Prostate gland (tissue), 2 donors: ENCODE results near the gene GATA5. TPM values are rescaled to one million over a fixed set of nuclear protein-coding genes. Genes with fewer than 3 reads are reported as not detected.
A peak's percentile ranks its signal among the peaks of the same experiment; 100 is the strongest.

Experiments used
- DNase-seq: peaks from one replicate; pipeline ENCODE4 v3.0.0-alpha.2; 2019; ENCODE audit warnings: low spot score
- H3K27ac ChIP-seq, 2 donors: fragments of 200-600 bp; sonication (generic); 2 replicates each; pipeline ENCODE4 v1.5.1; 2017 to 2019
- H3K27me3 ChIP-seq: fragments of 200-600 bp; sonication (generic); replicated peaks from 2 replicates; pipeline ENCODE4 v1.5.1; 2019; ENCODE audit not compliant: insufficient read depth
- H3K36me3 ChIP-seq, 2 donors: fragments of 200-600 bp; sonication (generic); 1 replicate in 1 of 2; 2 replicates in 1 of 2; pipeline versions ENCODE4 v1.5.1 to v1.8.1; 2017 to 2019
- H3K4me1 ChIP-seq: fragments of 200-600 bp; sonication (generic); replicated peaks from 2 replicates; pipeline ENCODE4 v1.5.1; 2019
- H3K4me3 ChIP-seq, 2 donors: fragments of 200-600 bp; sonication (generic); 2 replicates each; pipeline ENCODE4 v1.5.1; 2017 to 2019
- H3K9me3 ChIP-seq: fragments of 200-600 bp; sonication (generic); 2 replicates; pipeline ENCODE4 v1.5.1; 2017
- POLR2A ChIP-seq: fragments of 450-650 bp; IDR thresholded peaks from one replicate; pipeline ENCODE4 v1.6.1; 2016; ENCODE audit warnings: antibody characterized with exemption, mild to moderate bottlenecking
- POLR2AphosphoS5 ChIP-seq: sonication (generic); formaldehyde crosslinking; IDR thresholded peaks from one replicate; pipeline ENCODE4 v1.6.1; 2017; ENCODE audit warnings: antibody characterized with exemption
- WGBS: methylation state at CpG from one replicate; pipeline ENCODE4 v1.1.5; 2018; 5-methylcytosine and 5-hydroxymethylcytosine counted together
- intact Hi-C: fragments of 100-400 bp; cut with DNase I; formaldehyde crosslinking; loops from one replicate; pipeline ENCODE4 v1.14.2; 2022
- total RNA-seq, 2 donors: library from RNA; depleted of rRNA; stranded (reverse); fragments of >200 nt; gene quantifications; one replicate each; pipeline ENCODE4 v1.1.0, GENCODE V29; 2016
- TF ChIP-seq, protein P1 (sequence below), 4 experiments: fragments of 200-600 bp in 2 of 4; fragments of 450-650 bp in 2 of 4; sonication (generic) in 2 of 4; IDR thresholded peaks; 1 replicate in 3 of 4; 2 replicates in 1 of 4; pipeline ENCODE4 v1.5.1; 2016 to 2019; ENCODE audit warnings: antibody characterized with exemption in 4 of 4, mild to moderate bottlenecking in 2 of 4, moderate library complexity in 2 of 4

GATA5 gene
- 10 to 100 TPM in 1 of 2 donors, 1 to 10 TPM in 1; 1.3 to 53.7 TPM for total RNA-seq

DNA sequence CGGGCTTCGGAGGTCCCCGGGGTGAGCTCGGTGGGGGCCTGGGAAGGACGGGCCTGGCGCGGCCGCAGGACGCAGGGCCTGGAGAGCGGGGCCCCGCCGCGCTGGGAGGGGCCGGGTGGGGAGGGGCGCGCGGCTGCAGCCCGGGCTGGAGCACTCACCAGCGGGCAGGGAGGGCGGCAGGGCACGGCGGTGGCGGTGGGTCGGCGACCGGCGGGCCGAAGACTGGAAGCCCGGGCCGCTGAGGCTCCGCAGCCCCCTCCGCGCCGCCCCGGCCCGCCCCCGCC is at the start of gene GATA5:
Gene GATA5, minus strand, starts transcription at position 224 of the 284 bp plus-strand sequence. CDS start 474 bp downstream, outside the sequence.
- H3K27me3 ChIP-seq = peaks cover 27% of the 10 kb centered on the region
- 2% methylated on average over 31 of the region's 37 CpGs for WGBS
- H3K4me3 ChIP-seq = peak within 1 kb of the TSS; percentile 25 to 29
- TF ChIP-seq POLR2A (no peak), POLR2AphosphoS5 (no peak)
- TF ChIP-seq, protein P1, sequence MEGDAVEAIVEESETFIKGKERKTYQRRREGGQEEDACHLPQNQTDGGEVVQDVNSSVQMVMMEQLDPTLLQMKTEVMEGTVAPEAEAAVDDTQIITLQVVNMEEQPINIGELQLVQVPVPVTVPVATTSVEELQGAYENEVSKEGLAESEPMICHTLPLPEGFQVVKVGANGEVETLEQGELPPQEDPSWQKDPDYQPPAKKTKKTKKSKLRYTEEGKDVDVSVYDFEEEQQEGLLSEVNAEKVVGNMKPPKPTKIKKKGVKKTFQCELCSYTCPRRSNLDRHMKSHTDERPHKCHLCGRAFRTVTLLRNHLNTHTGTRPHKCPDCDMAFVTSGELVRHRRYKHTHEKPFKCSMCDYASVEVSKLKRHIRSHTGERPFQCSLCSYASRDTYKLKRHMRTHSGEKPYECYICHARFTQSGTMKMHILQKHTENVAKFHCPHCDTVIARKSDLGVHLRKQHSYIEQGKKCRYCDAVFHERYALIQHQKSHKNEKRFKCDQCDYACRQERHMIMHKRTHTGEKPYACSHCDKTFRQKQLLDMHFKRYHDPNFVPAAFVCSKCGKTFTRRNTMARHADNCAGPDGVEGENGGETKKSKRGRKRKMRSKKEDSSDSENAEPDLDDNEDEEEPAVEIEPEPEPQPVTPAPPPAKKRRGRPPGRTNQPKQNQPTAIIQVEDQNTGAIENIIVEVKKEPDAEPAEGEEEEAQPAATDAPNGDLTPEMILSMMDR (IDR thresholded peaks at IDR 0.05) = no peak
- intact Hi-C loops = no loop called here
- peak within 1 kb of the TSS; percentile 52 to 54 for H3K27ac ChIP-seq
- H3K9me3 ChIP-seq = no peaks in the 10 kb centered on the region
- DNase-seq = no peak
- no peaks in the 10 kb centered on the region for H3K4me1 ChIP-seq
- H3K36me3 ChIP-seq = no peaks in the 10 kb centered on the region

GRCh38 chr20:62525014-62525413 is 49.2 kb upstream of the GATA5 start:
- Histone ChIP-seq H3K4me3 (no peak overlapping the region), H3K9me3 (no peaks in the 10 kb centered on the region), H3K36me3 (no peaks in the 10 kb centered on the region), H3K27me3 (peaks cover 7% of the 10 kb centered on the region), H3K4me1 (no peaks in the 10 kb centered on the region), H3K27ac (no peak overlapping the region)
- intact Hi-C loops = no loop called here
- WGBS = 55% methylated on average over 15 of the region's 15 CpGs
- DNase-seq = no peak
- no peak for TF ChIP-seq POLR2AphosphoS5
- no peak for TF ChIP-seq POLR2A
- TF ChIP-seq, protein P1 (IDR thresholded peaks at IDR 0.05) = no peak

- Histone ChIP-seq H3K27me3 (peaks cover 7% of the 10 kb centered on the region), H3K36me3 (no peaks in the 10 kb centered on the region), H3K4me1 (no peaks in the 10 kb centered on the region), H3K27ac (no peak overlapping the region), H3K9me3 (no peaks in the 10 kb centered on the region), H3K4me3 (no peak overlapping the region)
- WGBS = 11% methylated on average over 10 of the region's 10 CpGs
- intact Hi-C loops = no loop called here
- no peak for DNase-seq
- TF ChIP-seq POLR2A (no peak), POLR2AphosphoS5 (no peak)
- TF ChIP-seq, protein P1 (IDR thresholded peaks at IDR 0.05) = no peak
Observed at GRCh38 chr20:62524505-62524911, 48.7 kb upstream of the GATA5 start.

DNA sequence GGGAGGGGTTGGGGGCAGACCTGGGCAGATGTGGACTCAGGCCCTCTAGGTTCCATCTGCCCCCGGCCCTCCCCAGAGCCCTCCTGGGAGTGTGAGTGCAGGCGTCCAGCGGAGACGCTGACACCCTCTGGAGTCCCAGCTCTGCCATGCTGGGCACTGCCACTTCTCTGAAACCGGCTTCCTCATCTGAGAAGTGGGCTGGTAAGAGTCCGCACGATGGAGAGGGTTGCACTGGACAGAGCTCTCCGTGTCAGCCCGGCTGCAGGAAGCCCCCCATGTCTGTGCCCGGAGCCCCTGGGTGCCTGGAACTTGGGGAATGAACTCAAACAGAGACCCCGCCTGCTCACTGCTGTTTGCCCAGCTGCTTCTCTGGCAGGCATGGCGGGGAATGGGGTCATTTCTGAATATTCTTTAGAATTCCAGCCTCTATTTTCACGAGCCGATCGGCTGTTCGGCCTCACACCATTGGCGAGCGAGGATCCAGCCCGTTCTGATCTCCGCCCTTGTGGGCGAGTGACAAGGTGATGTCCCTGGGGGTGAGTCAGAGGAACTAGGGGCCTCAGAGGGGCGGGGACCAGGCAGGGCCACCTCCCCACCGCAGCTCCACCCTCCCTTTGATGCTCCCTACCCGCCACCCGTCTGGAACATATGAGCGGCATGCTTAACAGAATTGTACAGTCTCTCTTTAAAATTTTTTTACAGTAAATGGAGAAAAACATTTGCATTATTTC is 47.8 kb upstream of the GATA5 start:
- Histone ChIP-seq H3K4me3 (no peak overlapping the region), H3K36me3 (no peaks in the 10 kb centered on the region), H3K27me3 (peaks cover 7% of the 10 kb centered on the region), H3K9me3 (no peaks in the 10 kb centered on the region), H3K27ac (no peak overlapping the region), H3K4me1 (no peaks in the 10 kb centered on the region)
- no peak for TF ChIP-seq POLR2AphosphoS5
- TF ChIP-seq POLR2A = no peak
- TF ChIP-seq, protein P1 (IDR thresholded peaks at IDR 0.05) = no peak
- no peak for DNase-seq
- WGBS = 42% methylated on average over 25 of the region's 26 CpGs
- intact Hi-C loops = no loop called here

DNA sequence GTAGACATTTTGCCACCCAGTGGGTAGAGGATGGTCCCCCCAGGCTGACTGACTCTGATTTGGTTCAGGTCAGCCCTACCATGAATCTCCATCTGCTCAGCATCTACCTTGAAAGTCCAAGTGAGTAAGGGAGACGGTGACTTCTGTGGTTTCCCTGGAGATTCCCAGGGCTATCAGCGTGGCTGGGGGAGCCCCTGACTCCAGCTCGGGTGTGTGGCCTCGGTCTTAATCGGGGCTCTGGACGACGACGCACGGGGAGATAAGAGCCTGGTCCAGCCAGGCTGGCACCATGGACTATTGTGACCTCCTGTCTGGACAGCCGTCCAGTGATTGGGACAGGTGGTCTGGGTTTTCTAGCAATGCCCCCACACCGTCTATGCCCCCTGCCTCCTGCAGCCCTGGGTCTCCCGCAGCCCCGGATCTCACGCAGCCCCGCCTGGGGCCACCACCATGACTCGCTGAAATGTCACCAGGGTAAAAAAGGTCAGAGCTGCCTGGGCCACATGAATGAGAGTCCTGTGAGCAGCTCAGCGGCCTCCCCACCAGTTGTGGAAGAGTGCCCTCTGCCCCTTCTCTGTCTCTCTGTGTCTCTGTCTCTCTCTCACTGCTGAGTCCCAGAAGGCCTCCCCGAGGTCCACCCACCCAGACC is 47.1 kb upstream of the GATA5 start:
- H3K36me3 ChIP-seq = no peaks in the 10 kb centered on the region
- H3K4me1 ChIP-seq = no peaks in the 10 kb centered on the region
- no peak for DNase-seq
- 77% methylated on average over 18 of the region's 18 CpGs for WGBS
- H3K9me3 ChIP-seq = no peaks in the 10 kb centered on the region
- TF ChIP-seq, protein P1 (IDR thresholded peaks at IDR 0.05) = no peak
- TF ChIP-seq POLR2AphosphoS5 = no peak
- no peak for TF ChIP-seq POLR2A
- peaks cover 7% of the 10 kb centered on the region for H3K27me3 ChIP-seq
- intact Hi-C loops = no loop called here
- no peak overlapping the region for H3K27ac ChIP-seq
- H3K4me3 ChIP-seq = no peak overlapping the region
